ENCODE data around the gene SSBP2. TPM values are rescaled to one million over a fixed set of nuclear protein-coding genes. Genes with fewer than 3 reads are reported as not detected.
"Not testable (repeated sequence)": the region's sequence is repeated elsewhere in the genome, so short reads cannot be mapped to it uniquely, and the experiment has no call there.

The SSBP2 gene
- total RNA-seq, 1 donor from 2014 or later = 85.8 TPM

GRCh38 chr5:81601919-81602318 is 149.0 kb downstream of the SSBP2 start:
- no peak for TF ChIP-seq CTCF (IDR thresholded peaks at IDR 0.05; ENCODE audit: unreplicated experiment)

GRCh38 chr5:81592085-81592484 is 158.8 kb downstream of the SSBP2 start:
- H3K27me3 Mint-ChIP-seq (ENCODE audit: low read depth); DNase-seq (ENCODE audit: low spot score in 2 of 2, unreplicated experiment in 2 of 2); H3K27ac Mint-ChIP-seq; H3K4me3 Mint-ChIP-seq: not testable (repeated sequence)
- Mint-ChIP-seq H3K36me3 (peaks cover 41% of the 10 kb centered on the region), H3K9me3 (peaks cover 38% of the 10 kb centered on the region), H3K4me1 (peaks cover 13% of the 10 kb centered on the region)

More at GRCh38 chr5:81601919-81602318, 149.0 kb downstream of the SSBP2 start:
- H3K9me3 Mint-ChIP-seq = peaks cover 12% of the 10 kb centered on the region
- peaks cover 4% of the 10 kb centered on the region for H3K4me1 Mint-ChIP-seq
- peaks cover 29% of the 10 kb centered on the region for H3K36me3 Mint-ChIP-seq
- H3K27ac Mint-ChIP-seq = no peak overlapping the region
- no peak overlapping the region for H3K4me3 Mint-ChIP-seq
- H3K27me3 Mint-ChIP-seq (ENCODE audit: low read depth) = no peaks in the 10 kb centered on the region
- no peak for DNase-seq (ENCODE audit: low spot score in 2 of 2, unreplicated experiment in 2 of 2)

GRCh38 chr5:81590498-81591384 is 160.2 kb downstream of the SSBP2 start:
- TF ChIP-seq CTCF (IDR thresholded peaks at IDR 0.05; ENCODE audit: unreplicated experiment) = no peak
- peak overlapping the region; percentile 63 for H3K27ac Mint-ChIP-seq
- H3K4me1 Mint-ChIP-seq = peaks cover 13% of the 10 kb centered on the region
- no peak for DNase-seq (ENCODE audit: low spot score in 2 of 2, unreplicated experiment in 2 of 2)
- no peak overlapping the region for H3K4me3 Mint-ChIP-seq
- peaks cover 35% of the 10 kb centered on the region for H3K9me3 Mint-ChIP-seq
- peaks cover 35% of the 10 kb centered on the region for H3K36me3 Mint-ChIP-seq
- no peaks in the 10 kb centered on the region for H3K27me3 Mint-ChIP-seq (ENCODE audit: low read depth)

GRCh38 chr5:81579262-81579924 is 171.5 kb downstream of the SSBP2 start:
- TF ChIP-seq CTCF (IDR thresholded peaks at IDR 0.05; ENCODE audit: unreplicated experiment) = no peak
- peaks cover 10% of the 10 kb centered on the region for H3K4me1 Mint-ChIP-seq

GRCh38 chr5:81577091-81577490 is 173.8 kb downstream of the SSBP2 start:
- Mint-ChIP-seq H3K36me3 (peaks cover 15% of the 10 kb centered on the region), H3K27me3 (ENCODE audit: low read depth) (no peaks in the 10 kb centered on the region), H3K27ac (no peak overlapping the region), H3K4me3 (no peak overlapping the region), H3K9me3 (peaks cover 8% of the 10 kb centered on the region), H3K4me1 (peaks cover 9% of the 10 kb centered on the region)
- DNase-seq (ENCODE audit: low spot score in 2 of 2, unreplicated experiment in 2 of 2) = no peak
- no peak for TF ChIP-seq CTCF (IDR thresholded peaks at IDR 0.05; ENCODE audit: unreplicated experiment)

More at GRCh38 chr5:81579262-81579924, 171.5 kb downstream of the SSBP2 start:
- no peak overlapping the region for H3K4me3 Mint-ChIP-seq
- H3K27ac Mint-ChIP-seq = no peak overlapping the region
- peaks cover 4% of the 10 kb centered on the region for H3K9me3 Mint-ChIP-seq
- no peaks in the 10 kb centered on the region for H3K27me3 Mint-ChIP-seq (ENCODE audit: low read depth)
- peaks cover 5% of the 10 kb centered on the region for H3K36me3 Mint-ChIP-seq
- DNase-seq (ENCODE audit: low spot score in 2 of 2, unreplicated experiment in 2 of 2) = no peak

GRCh38 chr5:81575924-81576323 is 175.0 kb downstream of the SSBP2 start:
- H3K9me3 Mint-ChIP-seq = peaks cover 8% of the 10 kb centered on the region
- H3K4me1 Mint-ChIP-seq = peaks cover 9% of the 10 kb centered on the region
- H3K36me3 Mint-ChIP-seq = peaks cover 15% of the 10 kb centered on the region
- H3K27ac Mint-ChIP-seq = no peak overlapping the region
- DNase-seq (ENCODE audit: low spot score in 2 of 2, unreplicated experiment in 2 of 2) = no peak
- no peak overlapping the region for H3K4me3 Mint-ChIP-seq
- no peak for TF ChIP-seq CTCF (IDR thresholded peaks at IDR 0.05; ENCODE audit: unreplicated experiment)
- no peaks in the 10 kb centered on the region for H3K27me3 Mint-ChIP-seq (ENCODE audit: low read depth)

Data from mesothelial cell of epicardium (in vitro differentiated cells).